HepG2 (cell line): ENCODE results near the gene KIF3C. TPM values are rescaled to one million over a fixed set of nuclear protein-coding genes. Genes with fewer than 3 reads are reported as not detected.

Source experiments
- CHD2 ChIP-seq: IDR thresholded peaks from 2 replicates; pipeline ENCODE4 v1.6.1; 2011; ENCODE audit warnings: low read depth, low read length, improper control_type of control experiment
- CREM ChIP-seq, 2 experiments: sonication (generic) in 1 of 2; formaldehyde crosslinking in 1 of 2; IDR thresholded peaks; 2 replicates each; pipeline versions ENCODE4 v1.4.0 to v1.6.1; 2016 to 2020; ENCODE audit warnings: antibody characterized with exemption in 1 of 2, mild to moderate bottlenecking in 1 of 2, missing genetic modification reagents in 1 of 2
- ELF1 ChIP-seq: sonication (generic); formaldehyde crosslinking; IDR thresholded peaks from 2 replicates; pipeline ENCODE4 v1.4.0; 2020; ENCODE audit warnings: missing genetic modification reagents
- FOSL2 ChIP-seq: sonication (generic); formaldehyde crosslinking; IDR thresholded peaks from 2 replicates; pipeline ENCODE4 v1.4.0; 2020; ENCODE audit warnings: missing genetic modification reagents
- FOXM1 ChIP-seq: sonication (generic); formaldehyde crosslinking; IDR thresholded peaks from 2 replicates; pipeline ENCODE4 v1.5.0; 2020; ENCODE audit warnings: missing genetic modification reagents
- GABPA ChIP-seq, 2 experiments: IDR thresholded peaks; 2 replicates each; pipeline ENCODE4 v1.6.1; 2011 to 2016; ENCODE audit warnings: low read depth in 2 of 2, low read length in 1 of 2, missing biosample characterization in 1 of 2, missing genetic modification characterization in 1 of 2
- HMG20A ChIP-seq: IDR thresholded peaks from 2 replicates; pipeline ENCODE4 v1.6.1; 2016; ENCODE audit warnings: borderline replicate concordance
- HNRNPK ChIP-seq: fragments of 200-400 bp; formaldehyde crosslinking; IDR thresholded peaks from 2 replicates; pipeline ENCODE4 v1.6.1; 2018; ENCODE audit warnings: low read length, low read depth, moderate library complexity, mild to moderate bottlenecking; ENCODE audit not compliant: poor library complexity, severe bottlenecking
- KDM3A ChIP-seq: IDR thresholded peaks from 2 replicates; pipeline ENCODE4 v1.6.1; 2018; ENCODE audit warnings: low read depth, missing compliant biosample characterization
- KLF13 ChIP-seq: sonication (generic); formaldehyde crosslinking; IDR thresholded peaks from 2 replicates; pipeline ENCODE4 v1.4.0; 2020; ENCODE audit warnings: mild to moderate bottlenecking, missing genetic modification reagents
- MEIS2 ChIP-seq: sonication (generic); formaldehyde crosslinking; IDR thresholded peaks from 2 replicates; pipeline ENCODE4 v1.9.0; 2021; ENCODE audit warnings: mild to moderate bottlenecking, missing genetic modification reagents
- NFYB ChIP-seq: sonication (generic); formaldehyde crosslinking; IDR thresholded peaks from 2 replicates; pipeline ENCODE4 v1.4.0; 2020; ENCODE audit warnings: missing genetic modification reagents
- SP140L ChIP-seq: sonication (generic); formaldehyde crosslinking; IDR thresholded peaks from 2 replicates; pipeline ENCODE4 v1.4.0; 2020; ENCODE audit warnings: missing genetic modification reagents, borderline replicate concordance
- SP2 ChIP-seq: sonication (generic); formaldehyde crosslinking; IDR thresholded peaks from 2 replicates; pipeline ENCODE4 v1.5.1; 2020; ENCODE audit warnings: mild to moderate bottlenecking, missing genetic modification reagents
- STAG1 ChIP-seq: sonication (generic); formaldehyde crosslinking; IDR thresholded peaks from 2 replicates; pipeline ENCODE4 v1.4.0; 2020; ENCODE audit warnings: missing genetic modification reagents
- XBP1 ChIP-seq: sonication (generic); formaldehyde crosslinking; IDR thresholded peaks from 2 replicates; pipeline ENCODE4 v1.5.0; 2020; ENCODE audit warnings: missing genetic modification reagents
- ZNF205 ChIP-seq: IDR thresholded peaks from 2 replicates; pipeline ENCODE4 v1.6.1; 2018; ENCODE audit warnings: missing biosample characterization, missing genetic modification reagents
- ZNF563 ChIP-seq: sonication (generic); formaldehyde crosslinking; IDR thresholded peaks from 2 replicates; pipeline ENCODE4 v1.8.0; 2022; ENCODE audit warnings: mild to moderate bottlenecking, moderate library complexity, missing genetic modification reagents
- polyA plus RNA-seq, 8 experiments: library from polyadenylated mRNA; depleted of rRNA in 3 of 8; stranded (reverse) in 7 of 8; unstranded in 1 of 8; fragments of >200 nt; fragmentation: Illumina TruSeq in 4 of 8; extraction: Trizol in 4 of 8; gene quantifications; 2 replicates each; pipeline versions ENCODE4 v1.2.1 to v1.2.3, GENCODE V29; 2011 to 2016; ENCODE audit warnings: low read depth in 4 of 8, missing spikeins in 1 of 8, mixed read lengths in 1 of 8; ENCODE audit not compliant: insufficient read depth in 1 of 8
- total RNA-seq, 5 experiments: library from RNA; depleted of rRNA; stranded (reverse); fragments of >200 nt; fragmentation: Illumina TruSeq; extraction: Trizol; gene quantifications; 2 replicates each; pipeline ENCODE4 v1.2.3, GENCODE V29; 2016; ENCODE audit warnings: low read depth in 1 of 5
- TF ChIP-seq, protein P1 (sequence below): sonication (generic); formaldehyde crosslinking; IDR thresholded peaks from 2 replicates; pipeline ENCODE4 v1.8.1; 2023; ENCODE audit warnings: mild to moderate bottlenecking, missing genetic modification reagents
- TF ChIP-seq, protein P2 (sequence below): IDR thresholded peaks from 2 replicates; pipeline ENCODE4 v1.6.1; 2016; ENCODE audit warnings: low read depth
- TF ChIP-seq, protein P3 (sequence below): IDR thresholded peaks from 2 replicates; pipeline ENCODE4 v1.6.1; 2016; ENCODE audit warnings: mild to moderate bottlenecking
- TF ChIP-seq, protein P4 (sequence below): sonication (generic); formaldehyde crosslinking; IDR thresholded peaks from 2 replicates; pipeline ENCODE4 v1.4.0; 2020; ENCODE audit warnings: missing genetic modification reagents

The KIF3C gene
- total and polyA plus RNA-seq, 2 of the 13 experiments (the other 11 are each of a cell fraction or from before 2014, with no cell fraction given), result 3.6 to 4.9 TPM

DNA sequence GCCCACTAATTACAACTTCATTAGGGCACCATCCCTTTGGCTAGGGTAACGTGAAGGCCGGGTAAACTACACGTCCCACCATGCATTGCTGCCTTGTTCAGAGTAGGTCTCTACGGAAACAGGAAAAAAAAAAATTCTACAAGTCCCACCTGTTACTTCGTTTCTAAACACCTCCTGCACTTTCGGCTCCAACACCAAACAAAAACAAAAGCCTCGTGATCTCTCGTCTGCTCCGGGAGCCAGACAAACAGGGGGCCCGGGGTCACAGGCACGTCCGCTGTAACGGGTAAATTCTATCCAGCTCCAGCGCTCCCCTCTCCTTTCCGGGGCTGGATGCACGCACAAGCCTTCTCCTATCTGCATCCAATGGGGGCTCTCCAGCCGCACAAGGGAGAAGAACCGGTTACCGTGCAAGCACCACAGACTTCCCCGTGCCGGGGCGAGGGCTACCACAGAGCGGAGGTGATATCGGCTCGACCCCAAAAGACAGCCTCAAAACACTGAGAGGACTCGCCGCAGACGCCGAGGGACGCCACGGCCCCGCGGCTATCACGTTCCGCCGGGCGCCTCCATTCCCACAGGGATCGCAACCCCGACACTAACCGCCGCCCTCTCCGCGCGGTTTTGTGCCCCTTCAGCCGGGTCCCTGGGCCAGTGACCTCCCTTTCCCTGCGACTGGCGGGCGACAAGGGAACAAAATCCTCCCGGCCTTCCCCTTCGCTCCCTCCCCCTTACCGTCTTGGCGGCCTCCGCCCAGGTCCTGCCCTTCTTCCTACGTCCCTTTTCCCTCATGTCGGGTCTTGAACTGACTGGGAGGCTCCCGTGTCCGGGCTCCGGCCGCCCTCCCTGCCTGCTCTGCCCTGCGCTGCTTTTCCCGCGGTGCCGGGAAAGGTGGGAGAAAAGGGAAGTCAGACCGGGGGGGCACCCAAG lies 104.6 kb downstream of the KIF3C start (continued):
- TF ChIP-seq NFYB (CRISPR knock-in tag) (0 out of 2 replicates have a peak, but pooled peaks have one; percentile 3), ZNF205 (CRISPR knock-in tag) (no peak; the same call in 1 of the 2 replicates), MEIS2 (CRISPR knock-in tag) (no peak), ZNF563 (CRISPR knock-in tag) (no peak), SP140L (0 out of 2 replicates have a peak, but pooled peaks have one; percentile 32), GABPA (IDR thresholded peaks at IDR 0.05; ENCODE audit: low read depth, low read length) (peak; percentile 30; the same call in 1 of the 2 replicates), GABPA (CRISPR knock-in tag; IDR thresholded peaks at IDR 0.05; ENCODE audit: low read depth) (peak; percentile 85), SP2 (CRISPR knock-in tag) (no peak), CHD2 (no peak), HMG20A (no peak), KLF13 (peak; percentile 92), CREM (IDR thresholded peaks at IDR 0.05) (peak; percentile 71), CREM (CRISPR knock-in tag; IDR thresholded peaks at IDR 0.05) (no peak), FOXM1 (CRISPR knock-in tag) (no peak), XBP1 (no peak), ELF1 (CRISPR knock-in tag) (peak; percentile 73), STAG1 (no peak), HNRNPK (peak; percentile 9), KDM3A (CRISPR knock-in tag) (no peak), FOSL2 (CRISPR knock-in tag) (no peak)
- TF ChIP-seq, protein P1, sequence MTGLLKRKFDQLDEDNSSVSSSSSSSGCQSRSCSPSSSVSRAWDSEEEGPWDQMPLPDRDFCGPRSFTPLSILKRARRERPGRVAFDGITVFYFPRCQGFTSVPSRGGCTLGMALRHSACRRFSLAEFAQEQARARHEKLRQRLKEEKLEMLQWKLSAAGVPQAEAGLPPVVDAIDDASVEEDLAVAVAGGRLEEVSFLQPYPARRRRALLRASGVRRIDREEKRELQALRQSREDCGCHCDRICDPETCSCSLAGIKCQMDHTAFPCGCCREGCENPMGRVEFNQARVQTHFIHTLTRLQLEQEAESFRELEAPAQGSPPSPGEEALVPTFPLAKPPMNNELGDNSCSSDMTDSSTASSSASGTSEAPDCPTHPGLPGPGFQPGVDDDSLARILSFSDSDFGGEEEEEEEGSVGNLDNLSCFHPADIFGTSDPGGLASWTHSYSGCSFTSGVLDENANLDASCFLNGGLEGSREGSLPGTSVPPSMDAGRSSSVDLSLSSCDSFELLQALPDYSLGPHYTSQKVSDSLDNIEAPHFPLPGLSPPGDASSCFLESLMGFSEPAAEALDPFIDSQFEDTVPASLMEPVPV (CRISPR knock-in tag), result peak; percentile 84; the same call in 1 of the 2 replicates
- TF ChIP-seq, protein P2, sequence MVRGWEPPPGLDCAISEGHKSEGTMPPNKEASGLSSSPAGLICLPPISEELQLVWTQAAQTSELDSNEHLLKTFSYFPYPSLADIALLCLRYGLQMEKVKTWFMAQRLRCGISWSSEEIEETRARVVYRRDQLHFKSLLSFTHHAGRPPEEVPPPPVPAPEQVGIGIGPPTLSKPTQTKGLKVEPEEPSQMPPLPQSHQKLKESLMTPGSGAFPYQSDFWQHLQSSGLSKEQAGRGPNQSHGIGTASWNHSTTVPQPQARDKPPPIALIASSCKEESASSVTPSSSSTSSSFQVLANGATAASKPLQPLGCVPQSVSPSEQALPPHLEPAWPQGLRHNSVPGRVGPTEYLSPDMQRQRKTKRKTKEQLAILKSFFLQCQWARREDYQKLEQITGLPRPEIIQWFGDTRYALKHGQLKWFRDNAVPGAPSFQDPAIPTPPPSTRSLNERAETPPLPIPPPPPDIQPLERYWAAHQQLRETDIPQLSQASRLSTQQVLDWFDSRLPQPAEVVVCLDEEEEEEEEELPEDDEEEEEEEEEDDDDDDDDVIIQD (CRISPR knock-in tag), result peak; percentile 39; the same call in 1 of the 2 replicates
- TF ChIP-seq, protein P3, sequence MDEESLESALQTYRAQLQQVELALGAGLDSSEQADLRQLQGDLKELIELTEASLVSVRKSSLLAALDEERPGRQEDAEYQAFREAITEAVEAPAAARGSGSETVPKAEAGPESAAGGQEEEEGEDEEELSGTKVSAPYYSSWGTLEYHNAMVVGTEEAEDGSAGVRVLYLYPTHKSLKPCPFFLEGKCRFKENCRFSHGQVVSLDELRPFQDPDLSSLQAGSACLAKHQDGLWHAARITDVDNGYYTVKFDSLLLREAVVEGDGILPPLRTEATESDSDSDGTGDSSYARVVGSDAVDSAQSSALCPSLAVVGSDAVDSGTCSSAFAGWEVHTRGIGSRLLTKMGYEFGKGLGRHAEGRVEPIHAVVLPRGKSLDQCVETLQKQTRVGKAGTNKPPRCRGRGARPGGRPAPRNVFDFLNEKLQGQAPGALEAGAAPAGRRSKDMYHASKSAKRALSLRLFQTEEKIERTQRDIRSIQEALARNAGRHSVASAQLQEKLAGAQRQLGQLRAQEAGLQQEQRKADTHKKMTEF, result no peak
- TF ChIP-seq, protein P4, sequence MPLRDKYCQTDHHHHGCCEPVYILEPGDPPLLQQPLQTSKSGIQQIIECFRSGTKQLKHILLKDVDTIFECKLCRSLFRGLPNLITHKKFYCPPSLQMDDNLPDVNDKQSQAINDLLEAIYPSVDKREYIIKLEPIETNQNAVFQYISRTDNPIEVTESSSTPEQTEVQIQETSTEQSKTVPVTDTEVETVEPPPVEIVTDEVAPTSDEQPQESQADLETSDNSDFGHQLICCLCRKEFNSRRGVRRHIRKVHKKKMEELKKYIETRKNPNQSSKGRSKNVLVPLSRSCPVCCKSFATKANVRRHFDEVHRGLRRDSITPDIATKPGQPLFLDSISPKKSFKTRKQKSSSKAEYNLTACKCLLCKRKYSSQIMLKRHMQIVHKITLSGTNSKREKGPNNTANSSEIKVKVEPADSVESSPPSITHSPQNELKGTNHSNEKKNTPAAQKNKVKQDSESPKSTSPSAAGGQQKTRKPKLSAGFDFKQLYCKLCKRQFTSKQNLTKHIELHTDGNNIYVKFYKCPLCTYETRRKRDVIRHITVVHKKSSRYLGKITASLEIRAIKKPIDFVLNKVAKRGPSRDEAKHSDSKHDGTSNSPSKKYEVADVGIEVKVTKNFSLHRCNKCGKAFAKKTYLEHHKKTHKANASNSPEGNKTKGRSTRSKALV, result 0 out of 2 replicates have a peak, but pooled peaks have one; percentile 17
